ENCODE measurements around the gene KRT84. TPM values are rescaled to one million over a fixed set of nuclear protein-coding genes. Genes with fewer than 3 reads are reported as not detected.

KRT84 gene, protein sequence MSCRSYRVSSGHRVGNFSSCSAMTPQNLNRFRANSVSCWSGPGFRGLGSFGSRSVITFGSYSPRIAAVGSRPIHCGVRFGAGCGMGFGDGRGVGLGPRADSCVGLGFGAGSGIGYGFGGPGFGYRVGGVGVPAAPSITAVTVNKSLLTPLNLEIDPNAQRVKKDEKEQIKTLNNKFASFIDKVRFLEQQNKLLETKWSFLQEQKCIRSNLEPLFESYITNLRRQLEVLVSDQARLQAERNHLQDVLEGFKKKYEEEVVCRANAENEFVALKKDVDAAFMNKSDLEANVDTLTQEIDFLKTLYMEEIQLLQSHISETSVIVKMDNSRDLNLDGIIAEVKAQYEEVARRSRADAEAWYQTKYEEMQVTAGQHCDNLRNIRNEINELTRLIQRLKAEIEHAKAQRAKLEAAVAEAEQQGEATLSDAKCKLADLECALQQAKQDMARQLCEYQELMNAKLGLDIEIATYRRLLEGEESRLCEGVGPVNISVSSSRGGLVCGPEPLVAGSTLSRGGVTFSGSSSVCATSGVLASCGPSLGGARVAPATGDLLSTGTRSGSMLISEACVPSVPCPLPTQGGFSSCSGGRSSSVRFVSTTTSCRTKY
- total RNA-seq = not detected

DNA sequence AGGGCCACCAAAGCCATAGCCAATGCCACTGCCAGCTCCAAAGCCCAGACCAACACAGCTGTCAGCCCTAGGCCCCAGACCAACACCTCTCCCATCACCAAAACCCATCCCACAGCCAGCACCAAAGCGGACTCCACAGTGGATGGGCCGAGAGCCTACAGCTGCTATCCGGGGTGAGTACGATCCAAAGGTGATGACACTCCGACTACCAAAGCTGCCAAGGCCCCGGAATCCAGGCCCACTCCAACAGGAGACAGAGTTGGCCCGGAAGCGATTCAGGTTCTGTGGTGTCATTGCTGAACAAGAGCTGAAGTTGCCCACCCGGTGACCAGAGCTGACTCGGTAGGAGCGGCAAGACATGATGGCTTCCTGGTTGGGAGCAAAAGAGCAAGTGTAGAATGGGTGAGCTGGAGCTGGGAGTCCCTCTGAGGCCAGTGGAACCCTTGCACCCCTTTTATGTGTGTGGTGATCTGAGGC is at the start of gene KRT84:
Gene KRT84, minus strand, starts transcription at position 427 of the 477 bp plus-strand sequence. Its CDS starts 67 bp downstream, at position 360.
- intact Hi-C loops (cut with DNase I) = no loop called here
- Histone ChIP-seq H3K4me3 (no peak within 1 kb of the TSS), H3K36me3 (no peaks in the 10 kb centered on the region), H3K27me3 (no peaks in the 10 kb centered on the region), H3K27ac (no peak within 1 kb of the TSS), H3K4me1 (no peaks in the 10 kb centered on the region), H3K9me3 (no peaks in the 10 kb centered on the region)
- TF ChIP-seq, protein P1, sequence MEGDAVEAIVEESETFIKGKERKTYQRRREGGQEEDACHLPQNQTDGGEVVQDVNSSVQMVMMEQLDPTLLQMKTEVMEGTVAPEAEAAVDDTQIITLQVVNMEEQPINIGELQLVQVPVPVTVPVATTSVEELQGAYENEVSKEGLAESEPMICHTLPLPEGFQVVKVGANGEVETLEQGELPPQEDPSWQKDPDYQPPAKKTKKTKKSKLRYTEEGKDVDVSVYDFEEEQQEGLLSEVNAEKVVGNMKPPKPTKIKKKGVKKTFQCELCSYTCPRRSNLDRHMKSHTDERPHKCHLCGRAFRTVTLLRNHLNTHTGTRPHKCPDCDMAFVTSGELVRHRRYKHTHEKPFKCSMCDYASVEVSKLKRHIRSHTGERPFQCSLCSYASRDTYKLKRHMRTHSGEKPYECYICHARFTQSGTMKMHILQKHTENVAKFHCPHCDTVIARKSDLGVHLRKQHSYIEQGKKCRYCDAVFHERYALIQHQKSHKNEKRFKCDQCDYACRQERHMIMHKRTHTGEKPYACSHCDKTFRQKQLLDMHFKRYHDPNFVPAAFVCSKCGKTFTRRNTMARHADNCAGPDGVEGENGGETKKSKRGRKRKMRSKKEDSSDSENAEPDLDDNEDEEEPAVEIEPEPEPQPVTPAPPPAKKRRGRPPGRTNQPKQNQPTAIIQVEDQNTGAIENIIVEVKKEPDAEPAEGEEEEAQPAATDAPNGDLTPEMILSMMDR (IDR thresholded peaks at IDR 0.05) = no peak
- DNase-seq (ENCODE audit: low spot score in 2 of 2) = no peak

DNA sequence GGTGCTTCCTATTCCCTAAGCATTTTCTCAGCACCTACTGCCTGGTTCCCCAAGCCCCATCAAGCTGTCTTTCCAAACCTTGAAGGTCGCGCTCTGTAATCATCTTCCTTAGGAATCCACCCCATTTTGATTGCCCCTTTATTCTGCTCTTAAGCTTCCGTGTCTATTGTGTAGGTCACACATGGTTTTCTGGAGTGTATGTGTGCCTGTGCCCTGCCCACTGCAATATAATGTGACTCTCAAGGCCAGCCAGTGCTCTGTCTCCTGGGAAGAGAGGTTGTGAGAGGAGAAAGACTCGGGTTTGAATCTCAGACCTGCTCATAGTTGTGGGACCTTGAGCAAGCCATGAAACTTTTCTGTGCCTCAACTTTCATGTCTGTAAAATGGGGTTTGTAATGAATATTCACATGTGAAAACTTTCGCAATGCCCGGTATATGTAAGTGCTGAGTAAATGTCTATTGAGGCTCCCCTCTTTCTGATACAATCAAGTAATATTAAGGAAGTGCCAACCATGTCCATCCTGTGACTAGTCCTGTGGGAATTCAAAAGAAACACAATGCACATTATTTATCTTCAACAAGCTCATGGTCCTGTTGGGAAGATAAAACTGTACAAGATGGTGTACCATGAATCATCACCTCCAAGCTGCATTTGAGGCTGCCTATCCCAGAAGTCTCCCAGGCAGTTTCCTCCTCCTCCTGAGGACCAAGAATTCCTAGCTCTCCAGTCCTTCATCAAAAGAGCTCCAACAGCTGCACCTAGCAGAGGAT is 49.5 kb upstream of the KRT84 start:
- Histone ChIP-seq H3K27ac (no peak overlapping the region), H3K4me3 (no peak overlapping the region), H3K9me3 (no peaks in the 10 kb centered on the region), H3K36me3 (no peaks in the 10 kb centered on the region), H3K27me3 (no peaks in the 10 kb centered on the region), H3K4me1 (no peaks in the 10 kb centered on the region)
- DNase-seq (ENCODE audit: low spot score in 2 of 2) = no peak
- intact Hi-C loops (cut with DNase I) = no loop called here
- TF ChIP-seq, protein P1 (IDR thresholded peaks at IDR 0.05) = no peak

DNA sequence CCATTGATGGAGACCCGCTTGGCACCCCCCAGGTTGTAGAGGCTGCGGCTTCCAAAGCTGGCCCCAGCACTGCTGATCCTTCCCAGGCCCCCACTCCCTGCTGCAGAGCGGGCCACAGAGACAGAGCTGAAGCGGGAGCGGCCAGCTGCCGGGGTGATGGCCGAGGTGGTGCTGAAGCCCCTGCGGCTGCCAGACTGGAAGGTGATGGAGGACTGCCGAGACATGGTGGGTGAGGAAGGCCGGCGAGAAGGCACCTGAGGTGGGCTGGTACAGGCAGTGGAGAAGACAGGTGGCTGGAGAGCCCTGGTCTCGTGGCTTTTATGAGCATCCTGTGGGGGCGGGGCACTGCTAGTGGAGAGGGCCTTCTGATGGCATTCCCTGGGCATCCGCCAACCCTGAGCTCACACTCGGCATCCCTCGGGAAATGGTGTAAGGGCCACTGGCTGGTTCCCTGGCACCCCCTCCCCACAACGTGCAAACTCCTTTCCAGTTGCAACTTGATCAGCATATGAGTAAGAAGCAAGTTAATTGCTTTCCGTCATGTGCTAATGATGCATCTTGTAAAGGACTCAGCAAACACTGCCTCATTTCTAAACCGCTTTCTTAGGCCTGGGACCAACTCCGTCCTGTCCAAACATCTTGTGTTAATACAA is 48.8 kb upstream of the KRT84 start, which contains the start of gene KRT75:
Gene KRT75, minus strand, starts transcription at position 291 of the 653 bp plus-strand sequence. Its CDS starts 67 bp downstream, at position 224.
- Histone ChIP-seq H3K36me3 (no peaks in the 10 kb centered on the region), H3K4me1 (no peaks in the 10 kb centered on the region), H3K4me3 (no peak within 1 kb of the TSS), H3K27ac (no peak within 1 kb of the TSS), H3K27me3 (no peaks in the 10 kb centered on the region), H3K9me3 (no peaks in the 10 kb centered on the region)
- intact Hi-C loops (cut with DNase I) = no loop called here
- no peak for DNase-seq (ENCODE audit: low spot score in 2 of 2)
- TF ChIP-seq, protein P1 (IDR thresholded peaks at IDR 0.05) = no peak

DNA sequence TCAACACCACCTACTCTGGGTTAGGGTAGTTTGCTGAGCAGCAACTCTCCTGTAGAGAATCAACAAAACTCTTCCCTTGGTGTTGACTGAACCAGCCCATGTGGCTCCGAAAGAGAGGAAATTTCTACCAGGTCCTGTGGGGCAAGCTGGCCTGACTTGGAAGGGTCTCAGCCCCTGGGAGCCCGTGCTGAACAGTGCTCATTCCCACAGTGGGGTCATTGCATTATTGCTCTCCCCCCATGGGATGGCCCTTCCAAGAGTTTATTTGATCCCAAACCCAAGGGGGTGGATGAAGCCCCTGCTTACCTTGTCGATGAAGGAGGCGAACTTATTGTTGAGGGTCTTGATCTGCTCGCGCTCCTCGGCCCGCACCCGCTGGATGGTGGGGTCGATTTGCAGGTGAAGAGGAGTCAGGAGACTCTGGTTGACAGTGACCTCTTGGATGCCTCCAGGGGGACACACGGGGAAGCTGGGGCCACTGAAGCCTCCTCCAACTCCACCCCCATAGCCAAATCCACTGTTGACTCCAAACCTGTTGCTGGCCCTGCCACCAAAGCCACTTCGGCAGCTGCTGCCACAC is 48.1 kb upstream of the KRT84 start:
- intact Hi-C loops (cut with DNase I) = no loop called here
- no peak overlapping the region for H3K27ac ChIP-seq
- no peaks in the 10 kb centered on the region for H3K9me3 ChIP-seq
- H3K27me3 ChIP-seq = no peaks in the 10 kb centered on the region
- no peak for DNase-seq (ENCODE audit: low spot score in 2 of 2)
- no peak overlapping the region for H3K4me3 ChIP-seq
- TF ChIP-seq, protein P1 (IDR thresholded peaks at IDR 0.05) = no peak
- no peaks in the 10 kb centered on the region for H3K4me1 ChIP-seq
- H3K36me3 ChIP-seq = no peaks in the 10 kb centered on the region

All from ascending aorta (tissue), 2 donors.